GM21528 (cell line): ENCODE data around the gene SPSB2.

Experiments used
- ATAC-seq: cut with Tn5 transposase; IDR thresholded peaks from one replicate; pipeline ENCODE4 v1.9.1; 2021; ENCODE audit warnings: mild to moderate bottlenecking, moderate library complexity; ENCODE audit not compliant: unreplicated experiment, low FRiP score

Gene SPSB2

DNA sequence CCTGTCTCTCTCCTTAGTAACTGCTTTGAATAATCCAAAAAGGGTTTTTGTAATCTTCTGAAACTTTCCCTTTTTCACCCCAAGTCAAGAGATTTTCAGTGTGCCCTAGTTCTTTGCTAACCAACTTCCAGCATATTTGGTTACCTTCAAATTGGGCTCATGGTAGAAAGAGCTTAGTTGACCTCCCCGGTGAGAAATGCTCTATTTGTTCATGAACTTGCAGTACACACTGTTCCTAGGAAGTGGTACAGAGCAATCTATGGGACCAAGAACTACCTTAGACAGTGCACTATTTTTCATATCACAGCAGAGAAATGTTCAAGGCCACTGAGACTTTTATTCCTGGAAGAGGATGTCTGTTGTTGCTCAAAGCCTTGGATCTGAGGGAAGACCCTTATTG is 19.5 kb downstream of the SPSB2 start:
- no peak for ATAC-seq

DNA sequence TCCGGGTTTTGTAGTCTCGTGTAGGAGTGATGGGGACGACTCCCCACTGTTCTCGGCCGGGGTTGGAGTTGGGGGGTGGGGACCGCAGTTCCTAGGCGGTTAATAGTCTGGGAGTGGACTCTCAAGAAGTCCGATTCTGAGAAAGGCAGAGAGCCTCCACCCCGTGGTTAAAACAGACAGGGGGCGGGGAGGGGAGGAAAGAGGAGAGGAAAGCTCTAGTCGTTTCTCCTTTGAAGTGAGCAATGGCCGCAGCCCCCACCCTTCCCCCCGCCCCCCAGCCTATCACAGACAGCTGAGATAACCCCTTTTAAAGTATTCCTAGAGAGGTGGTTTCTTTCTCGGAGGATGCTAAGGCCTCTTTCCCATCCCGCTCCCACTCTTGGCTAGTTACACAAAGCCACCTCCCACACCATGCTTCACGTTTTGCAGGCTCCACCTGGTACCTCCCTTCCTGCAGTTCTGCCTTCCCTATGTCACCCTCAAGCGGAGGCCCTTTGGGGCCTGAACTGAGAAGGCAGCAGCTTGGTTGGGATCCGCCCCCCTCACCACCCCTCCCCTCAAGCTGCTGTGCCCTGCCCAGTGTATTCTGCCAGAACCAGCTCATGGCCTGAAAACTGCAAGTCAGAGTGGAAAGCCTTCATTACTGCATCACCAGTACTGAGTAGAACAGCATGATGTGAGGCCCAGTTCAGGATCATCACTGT is 20.3 kb downstream of the SPSB2 start:
- no peak for ATAC-seq

DNA sequence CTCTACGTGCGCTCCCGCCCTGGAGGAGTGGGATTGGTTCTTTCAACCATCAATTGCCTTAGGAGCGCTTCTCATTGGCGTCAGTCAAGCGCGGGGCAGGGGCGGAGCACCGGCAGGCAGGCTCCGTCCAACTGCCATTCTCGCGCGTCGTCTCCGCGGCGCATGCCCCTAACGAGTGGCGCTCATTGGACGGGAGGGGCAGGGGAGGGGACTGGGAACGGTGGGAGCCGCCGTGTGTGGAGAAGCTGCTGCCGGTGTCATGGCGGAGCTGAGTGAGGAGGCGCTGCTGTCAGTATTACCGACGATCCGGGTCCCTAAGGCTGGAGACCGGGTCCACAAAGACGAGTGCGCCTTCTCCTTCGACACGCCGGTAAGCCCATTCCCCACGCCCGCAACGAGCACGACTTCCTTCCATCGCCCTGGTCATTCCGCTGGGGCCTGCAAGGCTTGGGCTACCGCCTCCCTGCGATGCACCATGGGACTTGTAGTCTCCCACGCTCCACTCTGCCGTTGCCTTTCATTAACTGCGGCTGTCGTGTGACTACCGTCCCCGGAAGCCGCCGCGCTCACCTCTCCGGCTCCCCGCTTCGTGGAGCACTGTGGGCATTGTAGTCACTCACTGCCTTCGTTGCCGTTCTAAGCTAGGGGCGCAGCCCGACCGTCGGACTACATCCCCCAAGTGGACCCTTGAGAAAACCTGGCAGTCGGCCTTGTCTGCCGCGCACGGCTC is 21.0 kb downstream of the SPSB2 start, which contains the start of gene USP5:
USP5 (plus strand) TSS at position 230 of the 730 bp plus-strand sequence; CDS start at position 260, 30 bp downstream.
- peak; percentile 75 for ATAC-seq

DNA sequence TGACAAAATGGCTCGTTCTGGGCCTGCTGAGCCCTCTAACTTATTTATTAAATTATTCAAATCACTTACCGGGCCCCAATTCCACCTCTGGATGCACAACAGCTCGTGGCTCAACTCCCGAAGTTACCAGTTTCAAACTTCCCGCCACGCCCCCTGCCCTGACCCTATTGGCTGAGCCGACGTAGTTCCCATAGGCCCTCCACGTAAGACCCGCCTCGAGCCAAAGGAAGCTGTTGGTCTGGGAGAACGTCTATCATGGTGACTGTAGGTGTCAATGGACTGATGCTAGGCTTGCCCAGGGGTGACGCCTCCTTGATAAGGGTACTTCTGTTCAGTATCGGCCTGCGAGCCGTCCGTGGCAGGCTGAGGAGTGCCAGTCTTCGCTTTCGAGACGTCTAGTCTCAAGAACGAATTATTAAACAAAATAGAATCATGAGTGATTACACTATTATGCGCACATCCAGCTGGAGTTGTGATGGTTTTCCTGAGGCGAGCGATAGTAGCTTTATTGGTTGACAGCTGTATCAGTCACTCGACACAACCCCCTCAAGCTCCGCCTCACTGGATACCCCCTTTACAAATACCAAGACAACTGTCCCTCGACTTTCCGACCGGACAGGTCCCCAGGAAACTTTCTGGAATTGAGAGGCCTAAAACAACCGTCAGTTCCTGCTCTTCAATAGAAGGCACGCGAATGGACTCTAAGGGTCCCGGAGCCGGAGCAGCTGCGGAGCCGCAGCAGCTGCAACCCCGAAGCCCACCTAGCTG is 21.8 kb downstream of the SPSB2 start, which contains the start of gene CDCA3:
CDCA3 (minus strand) TSS at position 134 of the 768 bp plus-strand sequence. CDS start 334 bp downstream, outside the sequence.
- ATAC-seq = peak; percentile 50

DNA sequence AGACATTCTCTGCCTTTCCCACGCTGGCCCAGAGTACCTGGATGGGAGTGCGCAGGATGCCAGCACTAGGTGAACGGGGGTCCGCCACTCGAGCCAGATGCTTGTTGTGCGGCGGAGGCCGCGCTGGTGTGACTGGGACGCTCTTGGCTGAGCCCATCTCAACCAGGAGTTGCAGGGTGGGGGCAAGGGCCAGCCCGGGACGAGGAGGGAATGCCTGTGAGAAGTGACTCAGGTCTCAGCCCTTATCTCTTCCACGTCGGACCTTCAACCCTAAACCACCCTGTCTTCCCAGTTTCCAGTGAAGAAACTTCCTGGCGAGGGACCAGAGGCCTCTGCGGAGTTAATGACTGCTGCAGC is 22.3 kb downstream of the SPSB2 start:
- ATAC-seq = no peak

DNA sequence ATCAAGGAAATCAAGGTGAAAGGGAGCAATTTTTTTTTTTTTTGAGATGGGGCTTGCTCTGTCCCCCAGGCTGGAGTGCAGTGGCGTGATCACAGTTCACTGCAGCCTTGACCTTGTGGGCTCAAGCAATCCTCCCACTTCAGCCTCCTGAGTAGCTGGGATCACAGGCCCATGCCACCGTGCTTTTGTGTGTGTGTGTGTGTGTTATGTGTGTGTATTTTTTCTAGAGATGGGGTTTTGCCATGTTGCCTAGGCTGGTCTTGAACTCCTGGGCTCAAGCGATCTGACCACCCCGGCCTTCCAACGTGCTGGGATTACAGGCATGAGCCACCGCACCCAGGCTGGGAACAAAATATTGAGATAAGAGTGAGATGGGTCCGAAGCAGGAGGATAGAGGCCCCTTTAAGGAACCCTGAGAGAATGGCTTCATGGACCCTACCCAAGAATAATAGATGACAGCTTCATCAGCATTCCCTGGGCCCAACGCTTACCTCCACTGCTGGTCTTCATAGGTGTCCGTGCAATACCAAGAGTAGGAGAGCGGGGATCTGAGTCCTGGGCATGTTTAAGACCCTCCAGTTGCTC is 23.0 kb downstream of the SPSB2 start:
- no peak for ATAC-seq

DNA sequence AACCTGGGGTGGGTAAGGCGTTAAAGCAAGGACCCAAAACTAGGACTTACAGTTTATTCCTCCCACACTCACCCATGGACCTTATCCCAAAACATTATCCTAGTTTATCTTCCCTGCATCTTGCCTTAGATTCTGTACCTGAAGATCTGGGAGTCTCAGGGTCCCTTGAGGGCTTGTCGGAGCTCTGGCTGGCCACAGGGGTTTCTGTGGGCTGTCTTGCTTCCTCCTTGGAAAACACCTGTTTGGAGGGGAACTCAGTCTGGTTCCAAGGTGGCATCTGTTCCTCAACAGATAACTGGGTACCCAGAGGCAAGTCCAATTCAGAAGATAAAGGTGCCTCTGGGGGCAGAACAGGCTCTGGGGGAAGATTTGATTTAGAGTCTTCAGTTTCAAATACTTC is 23.7 kb downstream of the SPSB2 start:
- no peak for ATAC-seq

DNA sequence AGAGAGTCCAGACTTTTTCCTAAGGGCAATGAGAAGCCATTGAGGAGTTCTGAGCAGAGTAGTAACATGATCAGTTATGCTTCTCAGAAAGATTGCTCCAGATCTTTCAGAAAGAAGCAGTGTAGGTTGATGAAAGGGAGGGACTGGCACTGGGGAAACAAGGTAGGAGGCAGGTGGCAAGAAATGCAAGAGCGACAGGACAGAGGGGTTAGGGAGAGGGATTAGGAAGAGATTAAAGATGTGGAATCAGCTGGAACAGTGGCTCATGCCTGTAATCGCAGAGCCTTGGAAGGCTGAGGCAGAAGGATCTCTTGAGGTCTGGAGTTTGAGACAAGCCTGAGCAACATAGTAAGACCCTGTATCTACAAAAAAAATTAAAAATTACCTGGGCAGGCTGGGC is 25.4 kb downstream of the SPSB2 start:
- ATAC-seq = no peak

DNA sequence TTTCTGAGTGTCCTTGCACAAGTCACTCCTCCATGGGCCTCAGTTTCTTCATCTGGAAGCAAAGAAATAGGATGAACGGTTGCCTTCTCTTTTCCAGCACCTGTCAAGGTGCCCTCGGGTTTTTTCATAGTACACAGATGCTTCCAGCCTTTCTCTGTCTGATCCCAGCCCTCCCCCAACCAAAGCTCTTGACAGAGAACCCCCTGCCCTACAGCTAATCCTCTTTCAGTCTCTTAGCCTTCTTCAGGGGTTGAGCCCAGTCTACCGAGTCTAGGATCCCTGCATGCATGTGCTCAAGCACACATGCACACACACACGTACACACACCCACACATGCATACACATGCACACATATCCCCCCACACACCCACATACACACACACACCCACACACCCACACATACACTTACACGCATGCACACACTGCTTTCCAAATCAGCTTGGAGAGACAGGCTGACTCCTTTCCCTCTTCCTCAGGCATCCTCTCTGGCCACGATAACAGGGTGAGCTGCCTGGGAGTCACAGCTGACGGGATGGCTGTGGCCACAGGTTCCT is 26.7 kb downstream of the SPSB2 start:
- ATAC-seq = no peak

DNA sequence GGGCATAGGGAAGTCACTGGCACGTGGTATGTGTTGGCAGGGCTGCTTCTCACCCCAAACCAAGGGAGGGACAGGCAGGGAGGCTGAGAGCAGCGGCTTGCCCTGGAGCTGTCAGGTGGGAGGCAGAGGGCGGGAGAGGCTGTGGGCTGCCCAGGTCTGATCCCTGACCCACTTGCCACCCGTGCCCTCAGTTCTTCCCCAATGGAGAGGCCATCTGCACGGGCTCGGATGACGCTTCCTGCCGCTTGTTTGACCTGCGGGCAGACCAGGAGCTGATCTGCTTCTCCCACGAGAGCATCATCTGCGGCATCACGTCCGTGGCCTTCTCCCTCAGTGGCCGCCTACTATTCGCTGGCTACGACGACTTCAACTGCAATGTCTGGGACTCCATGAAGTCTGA is 27.7 kb downstream of the SPSB2 start:
- ATAC-seq = no peak

DNA sequence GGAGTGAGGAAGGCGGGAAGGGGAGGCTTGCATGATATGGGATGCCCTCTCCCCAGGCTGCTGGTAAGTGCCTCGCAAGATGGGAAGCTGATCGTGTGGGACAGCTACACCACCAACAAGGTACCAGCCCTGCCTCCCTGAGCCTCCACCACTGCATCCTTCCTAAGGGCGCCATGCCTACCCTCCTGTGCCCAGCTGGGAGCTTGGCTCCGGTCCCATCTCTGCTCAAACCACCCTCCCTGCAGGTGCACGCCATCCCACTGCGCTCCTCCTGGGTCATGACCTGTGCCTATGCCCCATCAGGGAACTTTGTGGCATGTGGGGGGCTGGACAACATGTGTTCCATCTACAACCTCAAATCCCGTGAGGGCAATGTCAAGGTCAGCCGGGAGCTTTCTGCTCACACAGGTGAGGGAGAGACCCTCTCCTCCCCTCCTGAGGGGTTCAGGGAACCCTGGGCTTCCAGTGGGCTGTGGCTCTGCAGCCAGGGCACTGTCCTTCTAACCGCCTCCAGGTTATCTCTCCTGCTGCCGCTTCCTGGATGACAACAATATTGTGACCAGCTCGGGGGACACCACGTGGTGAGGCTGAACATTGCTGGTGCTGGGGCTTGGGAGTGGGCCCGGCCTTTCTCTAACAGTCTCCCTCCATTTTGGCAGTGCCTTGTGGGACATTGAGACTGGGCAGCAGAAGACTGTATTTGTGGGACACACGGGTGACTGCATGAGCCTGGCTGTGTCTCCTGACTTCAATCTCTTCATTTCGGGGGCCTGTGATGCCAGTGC is 29.8 kb downstream of the SPSB2 start:
- no peak for ATAC-seq

DNA sequence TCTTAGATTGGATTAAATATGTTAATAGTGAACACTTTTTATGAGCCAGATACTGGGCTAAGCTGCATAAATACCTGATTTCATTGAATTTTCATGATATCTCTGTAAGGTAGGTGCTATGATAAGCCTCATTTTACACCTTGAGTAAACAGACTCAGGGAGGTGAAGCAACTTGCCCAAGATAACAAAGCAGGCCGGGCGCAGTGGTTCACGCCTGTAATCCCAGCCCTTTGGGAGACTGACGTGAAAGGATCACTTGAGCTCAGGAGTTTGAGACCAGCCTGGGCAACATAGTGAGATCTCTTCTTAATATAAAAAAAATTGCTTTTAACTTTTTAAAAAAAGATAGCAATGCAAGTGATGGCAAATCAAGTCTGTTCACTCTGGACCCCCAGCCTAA is 31.0 kb downstream of the SPSB2 start:
- ATAC-seq = no peak

DNA sequence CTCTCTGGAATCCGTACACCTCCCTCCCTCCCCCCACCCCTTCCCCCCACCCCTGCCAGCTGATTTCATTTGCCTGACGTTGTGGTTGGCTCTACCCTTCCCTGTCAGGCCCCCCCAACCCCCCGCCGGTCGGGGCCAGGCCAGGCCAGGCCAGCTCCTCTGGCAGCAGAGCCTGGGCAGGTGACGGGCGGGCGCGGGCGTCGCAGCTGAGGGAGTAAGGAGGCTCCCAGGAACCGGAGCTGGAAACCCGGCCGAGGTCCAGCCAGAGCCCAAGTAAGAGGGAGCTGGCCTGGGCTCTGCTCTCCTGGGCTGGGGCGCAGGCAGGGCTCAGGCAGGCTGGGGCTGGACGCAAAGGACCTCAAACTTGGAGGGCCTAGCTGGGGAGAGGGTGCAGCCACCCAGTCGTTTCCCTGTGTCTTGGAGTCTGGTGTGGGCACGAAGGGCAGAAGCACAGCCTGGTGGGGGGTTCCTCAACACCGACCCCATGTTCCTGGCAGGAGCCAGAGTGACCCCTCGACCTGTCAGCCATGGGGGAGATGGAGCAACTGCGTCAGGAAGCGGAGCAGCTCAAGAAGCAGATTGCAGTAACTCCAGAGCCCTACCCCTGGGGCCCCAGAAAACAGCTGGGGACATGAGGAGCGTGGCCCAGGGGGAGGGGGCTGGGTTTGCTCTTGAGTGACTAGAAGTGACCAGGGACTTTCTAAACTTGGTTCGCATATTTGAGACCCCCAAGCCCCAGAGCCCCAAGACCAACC is 32.2 kb downstream of the SPSB2 start, which contains the start of gene GNB3:
GNB3 (plus strand) TSS at position 165 of the 755 bp plus-strand sequence; CDS start at position 528, 363 bp downstream.
- ATAC-seq = no peak

DNA sequence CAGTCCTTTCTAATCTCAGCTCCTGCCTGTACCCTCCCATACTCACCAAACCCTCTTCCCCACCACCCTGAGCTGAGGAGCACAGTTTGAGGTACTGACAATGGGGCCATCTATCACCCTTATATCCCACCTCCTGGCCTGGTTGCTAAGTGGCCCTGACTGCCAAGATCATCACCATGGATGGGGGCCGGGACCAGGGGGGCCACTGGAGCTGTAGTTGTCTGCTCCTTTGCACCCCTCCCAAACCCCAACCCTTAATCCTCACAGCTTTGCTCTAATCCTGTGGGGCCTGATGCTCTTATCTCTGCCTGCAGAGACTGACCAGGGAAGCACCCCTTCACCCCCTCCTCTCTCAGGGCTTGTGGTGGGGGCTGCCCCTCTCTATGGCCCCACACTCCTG is 32.8 kb downstream of the SPSB2 start:
- ATAC-seq = no peak

DNA sequence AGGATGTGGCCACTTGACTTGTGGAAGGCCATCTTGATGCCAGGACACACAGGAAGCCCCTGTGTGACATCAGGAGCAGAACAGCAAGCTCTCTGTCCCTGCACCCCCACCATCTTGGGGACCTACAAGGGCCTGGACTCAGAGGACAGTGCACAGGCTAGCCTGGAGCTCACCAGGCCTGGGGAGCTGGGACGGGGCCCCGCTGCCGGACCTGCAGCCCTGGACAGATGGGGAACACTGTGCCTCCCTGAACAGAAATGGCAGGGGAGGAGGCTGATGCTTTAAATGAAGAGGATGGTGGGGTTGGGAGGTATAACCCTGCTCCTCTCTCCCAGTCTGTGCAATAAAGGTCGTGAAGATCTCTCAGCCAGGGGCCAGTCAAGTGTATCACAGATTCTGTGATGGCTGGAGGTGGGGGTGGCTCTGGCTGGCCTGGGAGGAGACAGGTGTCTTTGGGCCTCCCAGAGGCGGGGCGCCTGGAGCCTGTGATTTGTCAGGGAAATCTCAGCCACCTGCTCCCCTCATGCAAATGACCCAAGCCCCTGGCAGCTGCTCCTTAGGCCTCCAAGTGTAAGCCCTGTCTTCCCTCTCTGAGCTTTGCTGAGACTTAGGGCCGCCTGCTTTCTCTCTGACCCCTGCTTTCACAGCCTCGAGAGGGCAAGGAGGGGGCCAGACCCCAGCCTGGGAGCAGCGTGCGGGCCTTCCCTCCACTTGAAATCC is 33.5 kb downstream of the SPSB2 start:
- no peak for ATAC-seq

DNA sequence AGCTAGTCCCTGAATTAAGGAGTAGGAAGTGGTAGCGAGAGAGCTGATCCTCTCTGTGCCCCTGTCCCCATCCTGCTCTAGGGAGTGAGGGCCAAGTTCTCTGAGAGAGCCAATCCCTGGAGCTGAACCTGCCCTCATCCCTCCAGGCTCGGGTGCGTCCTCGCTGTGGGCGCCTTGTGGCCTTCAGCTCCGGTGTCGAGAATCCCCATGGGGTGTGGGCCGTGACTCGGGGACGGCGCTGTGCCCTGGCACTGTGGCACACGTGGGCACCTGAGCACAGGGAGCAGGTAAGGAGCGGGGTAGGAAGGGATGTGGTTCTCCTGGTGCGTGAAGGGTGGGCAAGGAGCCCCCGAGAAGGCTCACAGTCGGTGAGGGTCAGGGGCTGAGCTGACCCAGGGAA is 34.2 kb downstream of the SPSB2 start:
- no peak for ATAC-seq

DNA sequence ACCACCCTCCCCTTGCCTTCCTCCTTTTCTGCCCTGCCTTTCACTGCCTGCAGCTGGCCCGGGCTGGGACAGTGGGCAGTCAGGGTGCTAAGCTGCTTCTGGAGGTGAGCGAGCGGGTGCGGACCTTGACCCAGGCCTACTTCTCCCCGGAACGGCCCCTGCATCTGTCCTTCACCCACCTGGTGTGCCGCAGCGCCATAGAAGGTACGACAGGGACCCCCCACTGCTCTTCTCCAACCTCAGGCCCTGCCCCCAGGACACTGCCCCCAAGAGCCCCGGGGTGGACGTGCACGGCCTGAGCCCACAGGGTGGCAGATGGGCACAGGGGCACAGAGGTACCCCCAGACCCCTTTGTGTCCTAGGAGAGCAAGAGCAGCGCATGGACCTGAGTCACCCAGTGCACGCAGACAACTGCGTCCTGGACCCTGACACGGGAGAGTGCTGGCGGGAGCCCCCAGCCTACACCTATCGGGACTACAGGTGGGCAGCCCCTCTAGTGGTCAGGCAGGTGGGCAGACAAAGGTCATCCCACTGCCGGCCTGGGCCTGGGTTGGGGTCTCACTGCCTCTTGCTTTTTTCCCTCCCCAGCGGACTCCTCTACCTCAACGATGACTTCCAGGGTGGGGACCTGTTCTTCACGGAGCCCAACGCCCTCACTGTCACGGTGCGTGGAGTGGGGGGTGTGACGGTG is 35.6 kb downstream of the SPSB2 start:
- no peak for ATAC-seq

DNA sequence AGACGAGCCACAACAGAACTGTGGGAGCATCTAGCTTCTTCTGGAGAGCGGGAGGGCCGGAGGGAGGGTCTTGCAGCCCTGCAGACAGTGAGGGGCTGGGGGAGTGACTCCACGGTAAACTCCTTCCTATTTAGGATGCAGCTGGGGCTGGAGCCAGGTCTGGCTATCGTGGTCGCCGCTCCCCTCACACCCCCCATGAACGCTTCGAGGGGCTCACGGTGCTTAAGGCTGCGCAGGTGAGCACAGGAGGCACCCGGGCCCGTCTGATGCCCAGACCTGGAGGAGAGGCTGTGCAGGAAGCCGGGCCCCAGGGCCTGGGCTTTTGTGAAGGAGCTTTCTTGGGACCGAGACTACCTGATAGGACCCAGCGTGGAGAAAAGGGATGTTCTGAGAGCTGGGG is 36.3 kb downstream of the SPSB2 start:
- ATAC-seq = no peak
